MCF 10A (cell line): ENCODE results near the gene PTK6. TPM values are rescaled to one million over a fixed set of nuclear protein-coding genes. Genes with fewer than 3 reads are reported as not detected.

Experiments
- BruUV-seq: library from RNA; stranded (reverse); fragments of 400-500 nt; replicated peaks from 2 replicates; lab custom pipeline; 2021; lab: Mats Ljungman, UMichigan
- CTCF ChIA-PET: fragments of 300-600 bp; sonication (Branson Sonifier 250); formaldehyde crosslinking; extraction: SDS; loops from one replicate; lab custom pipeline; 2021; ENCODE audit warnings: antibody characterized with exemption, inconsistent platforms; lab: Yijun Ruan, JAX
- POLR2A ChIA-PET: fragments of 300-600, 350-650 bp; sonication (Branson Sonifier 250); formaldehyde crosslinking; extraction: SDS; loops from one replicate; lab custom pipeline; 2020; ENCODE audit warnings: antibody characterized with exemption, inconsistent platforms; lab: Yijun Ruan, JAX
- DNase-seq: peaks from one replicate; pipeline ENCODE4 v3.0.0-alpha.2; 2018; ENCODE audit not compliant: unreplicated experiment
- H3K27ac Mint-ChIP-seq: one replicate; pipeline ENCODE4 v1.8.0; 2022; ENCODE audit warnings: mild to moderate bottlenecking, low read depth, mixed read lengths; ENCODE audit not compliant: unreplicated experiment
- H3K27me3 Mint-ChIP-seq: one replicate; pipeline ENCODE4 v1.8.0; 2022; ENCODE audit warnings: mixed read lengths; ENCODE audit not compliant: insufficient read depth, unreplicated experiment
- H3K36me3 Mint-ChIP-seq: one replicate; pipeline ENCODE4 v1.8.0; 2022; ENCODE audit warnings: mild to moderate bottlenecking, moderate library complexity, mixed read lengths; ENCODE audit not compliant: insufficient read depth, unreplicated experiment
- H3K4me1 Mint-ChIP-seq: one replicate; pipeline ENCODE4 v1.8.0; 2022; ENCODE audit warnings: mixed read lengths; ENCODE audit not compliant: insufficient read depth, unreplicated experiment
- H3K4me3 Mint-ChIP-seq: one replicate; pipeline ENCODE4 v1.8.0; 2022; ENCODE audit warnings: mild to moderate bottlenecking, moderate library complexity, mixed read lengths; ENCODE audit not compliant: unreplicated experiment
- H3K9me3 Mint-ChIP-seq: one replicate; pipeline ENCODE4 v1.8.0; 2022; ENCODE audit warnings: mixed read lengths; ENCODE audit not compliant: unreplicated experiment
- intact Hi-C: fragments of 100-400 bp; cut with micrococcal nuclease; formaldehyde crosslinking; loops from 2 replicates; pipeline ENCODE4 v1.14.1; 2022
- total RNA-seq: library from RNA; stranded (reverse); gene quantifications from 2 replicates; pipeline ENCODE4 v1.2.3, GENCODE V29; 2022
- TF ChIP-seq, protein P1 (sequence below): fragments of 200-600 bp; IDR thresholded peaks from one replicate; pipeline ENCODE4 v1.8.0; 2022; ENCODE audit warnings: antibody characterized with exemption, mild to moderate bottlenecking; ENCODE audit not compliant: unreplicated experiment

Gene PTK6
- total RNA-seq, 1 experiment from 2014 or later, result 4.4 TPM

DNA sequence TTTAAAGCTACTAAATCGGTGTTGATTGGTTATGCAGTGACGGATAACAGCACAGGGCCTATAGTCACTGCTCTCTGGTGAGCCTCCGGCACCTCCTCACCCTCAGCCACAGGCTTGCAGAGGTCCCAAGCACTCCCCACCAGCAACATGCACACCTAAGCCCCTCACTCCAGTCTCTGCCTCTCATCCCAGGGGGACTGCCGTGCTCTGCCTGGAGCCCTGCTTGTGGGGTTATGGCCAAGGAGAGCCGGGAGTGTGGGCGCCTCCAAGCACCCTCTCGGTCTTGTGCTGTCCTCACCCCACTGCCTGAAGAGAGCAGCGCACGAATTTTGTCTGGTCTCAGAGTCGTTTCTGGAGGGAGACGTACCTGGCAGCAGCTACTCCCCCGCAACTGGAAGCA, 31.5 kb downstream of the PTK6 start:
- Mint-ChIP-seq H3K9me3 (no peaks in the 10 kb centered on the region), H3K27me3 (peaks cover 17% of the 10 kb centered on the region), H3K27ac (no peak overlapping the region), H3K36me3 (no peaks in the 10 kb centered on the region), H3K4me3 (no peak overlapping the region), H3K4me1 (peaks cover 8% of the 10 kb centered on the region)
- BruUV-seq, result no TSS peak
- ChIA-PET POLR2A (no interaction called here), CTCF (interaction anchor here (0.6 to 0.9 kb wide), 3 partner anchors 12 to 124 kb away, joined by 3 to 4 read pairs (median 3); no protein-coding TSS in a partner anchor)
- DNase-seq, result no peak
- intact Hi-C loops, result no loop called here
- TF ChIP-seq, protein P1, sequence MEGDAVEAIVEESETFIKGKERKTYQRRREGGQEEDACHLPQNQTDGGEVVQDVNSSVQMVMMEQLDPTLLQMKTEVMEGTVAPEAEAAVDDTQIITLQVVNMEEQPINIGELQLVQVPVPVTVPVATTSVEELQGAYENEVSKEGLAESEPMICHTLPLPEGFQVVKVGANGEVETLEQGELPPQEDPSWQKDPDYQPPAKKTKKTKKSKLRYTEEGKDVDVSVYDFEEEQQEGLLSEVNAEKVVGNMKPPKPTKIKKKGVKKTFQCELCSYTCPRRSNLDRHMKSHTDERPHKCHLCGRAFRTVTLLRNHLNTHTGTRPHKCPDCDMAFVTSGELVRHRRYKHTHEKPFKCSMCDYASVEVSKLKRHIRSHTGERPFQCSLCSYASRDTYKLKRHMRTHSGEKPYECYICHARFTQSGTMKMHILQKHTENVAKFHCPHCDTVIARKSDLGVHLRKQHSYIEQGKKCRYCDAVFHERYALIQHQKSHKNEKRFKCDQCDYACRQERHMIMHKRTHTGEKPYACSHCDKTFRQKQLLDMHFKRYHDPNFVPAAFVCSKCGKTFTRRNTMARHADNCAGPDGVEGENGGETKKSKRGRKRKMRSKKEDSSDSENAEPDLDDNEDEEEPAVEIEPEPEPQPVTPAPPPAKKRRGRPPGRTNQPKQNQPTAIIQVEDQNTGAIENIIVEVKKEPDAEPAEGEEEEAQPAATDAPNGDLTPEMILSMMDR, result no peak

DNA sequence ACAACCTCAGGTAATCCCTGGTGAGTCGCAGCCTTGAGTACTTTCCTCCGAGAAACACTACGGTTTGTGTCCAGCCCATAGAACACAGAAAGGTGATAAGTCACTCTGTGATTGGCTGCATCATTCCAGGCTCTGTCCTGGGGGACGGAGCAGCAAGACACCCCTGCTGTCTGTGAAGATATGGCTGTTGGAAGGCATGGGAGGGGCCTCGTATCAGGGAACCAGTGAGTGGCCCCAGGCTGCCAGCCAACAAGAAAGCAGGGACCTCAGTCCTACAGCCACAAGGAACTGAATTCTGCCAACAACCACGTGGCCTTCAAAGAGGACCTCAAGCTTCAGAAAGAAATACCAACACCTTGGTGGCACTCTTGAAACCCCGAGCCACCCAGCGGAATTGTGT, 31.9 kb downstream of the PTK6 start:
- ChIA-PET CTCF (interaction anchor here (0.6 to 1.3 kb wide), 2 partner anchors 9 to 123 kb away, joined by 3 to 9 read pairs; no protein-coding TSS in a partner anchor), POLR2A (no interaction called here)
- H3K4me1 Mint-ChIP-seq, result peaks cover 8% of the 10 kb centered on the region
- no TSS peak for BruUV-seq
- TF ChIP-seq, protein P1, result no peak
- H3K27ac Mint-ChIP-seq, result no peak overlapping the region
- H3K36me3 Mint-ChIP-seq, result no peaks in the 10 kb centered on the region
- peaks cover 15% of the 10 kb centered on the region for H3K27me3 Mint-ChIP-seq
- DNase-seq, result no peak
- no peaks in the 10 kb centered on the region for H3K9me3 Mint-ChIP-seq
- H3K4me3 Mint-ChIP-seq, result no peak overlapping the region
- intact Hi-C loops, result no loop called here

DNA sequence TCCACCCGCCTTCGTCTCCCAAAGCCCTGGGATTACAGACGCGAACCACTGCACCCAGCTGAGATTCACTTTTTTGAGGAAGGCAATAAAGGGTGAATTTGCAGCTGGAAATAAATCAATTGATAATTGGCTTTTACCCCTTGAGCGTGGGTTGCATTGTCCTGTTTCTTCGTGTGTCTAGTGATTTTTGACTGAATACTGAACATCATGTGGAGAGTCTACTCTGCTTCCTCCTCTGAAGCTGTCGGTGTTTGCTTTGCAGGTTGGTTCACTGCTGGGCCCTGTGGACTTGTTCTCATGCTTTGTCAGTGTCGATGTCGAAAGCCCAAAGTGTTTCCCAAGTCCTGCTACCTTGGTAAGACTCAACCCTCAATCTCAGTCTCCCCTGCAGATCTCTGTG, 32.5 kb downstream of the PTK6 start:
- POLR2A ChIA-PET, result interaction anchor here (0.7 to 1.2 kb wide), 2 partner anchors 16 to 1154 kb away, joined by 3 read pairs; no protein-coding TSS in a partner anchor
- CTCF ChIA-PET, result interaction anchor here (0.6 to 1.3 kb wide), 2 partner anchors 8 to 63 kb away, joined by 3 to 9 read pairs; no protein-coding TSS in a partner anchor
- no peaks in the 10 kb centered on the region for H3K9me3 Mint-ChIP-seq
- TF ChIP-seq, protein P1, result no peak
- H3K36me3 Mint-ChIP-seq, result no peaks in the 10 kb centered on the region
- intact Hi-C loops, result no loop called here
- no peak overlapping the region for H3K27ac Mint-ChIP-seq
- H3K4me3 Mint-ChIP-seq, result no peak overlapping the region
- peaks cover 9% of the 10 kb centered on the region for H3K27me3 Mint-ChIP-seq
- BruUV-seq, result no TSS peak
- no peak for DNase-seq
- H3K4me1 Mint-ChIP-seq, result peaks cover 8% of the 10 kb centered on the region

DNA sequence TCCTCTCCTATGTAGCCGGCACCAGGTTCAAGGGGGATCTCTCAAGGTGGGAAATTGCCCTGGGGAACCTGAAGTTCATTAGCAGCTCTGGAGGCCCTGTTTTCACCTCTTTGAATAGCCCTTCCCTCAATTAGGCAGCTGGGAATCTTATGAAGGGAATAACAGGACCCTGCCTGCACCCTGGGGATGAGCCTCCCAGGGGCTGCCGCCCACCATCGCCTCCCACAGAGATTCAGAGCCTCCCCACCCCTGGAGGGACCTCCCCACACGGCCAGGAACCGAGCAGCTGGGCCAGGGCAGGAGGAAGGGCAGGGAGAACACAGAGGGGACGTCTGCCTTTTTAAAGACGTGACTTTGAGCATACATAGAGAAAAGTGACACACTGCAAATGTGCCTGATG, 33.7 kb downstream of the PTK6 start:
- DNase-seq, result no peak
- TF ChIP-seq, protein P1, result no peak
- Mint-ChIP-seq H3K27me3 (no peaks in the 10 kb centered on the region), H3K4me3 (no peak overlapping the region), H3K27ac (no peak overlapping the region), H3K9me3 (no peaks in the 10 kb centered on the region), H3K36me3 (no peaks in the 10 kb centered on the region), H3K4me1 (no peaks in the 10 kb centered on the region)
- ChIA-PET POLR2A (interaction anchor here (0.7 kb wide), 1 partner anchor 17 kb away, joined by 3 read pairs; the partner anchor contains the start of gene PPDPF), CTCF (interaction anchor here (0.7 kb wide), 1 partner anchor 9 kb away, joined by 3 read pairs; no protein-coding TSS in a partner anchor)
- BruUV-seq, result no TSS peak
- intact Hi-C loops, result no loop called here
